Measurements from ENCODE around the gene PTPRN2. TPM values are rescaled to one million over a fixed set of nuclear protein-coding genes. Genes with fewer than 3 reads are reported as not detected.

PTPRN2 gene
- total RNA-seq, 4 donors from 2014 or later: 2.0 to 9.5 (median 2.6) TPM

DNA sequence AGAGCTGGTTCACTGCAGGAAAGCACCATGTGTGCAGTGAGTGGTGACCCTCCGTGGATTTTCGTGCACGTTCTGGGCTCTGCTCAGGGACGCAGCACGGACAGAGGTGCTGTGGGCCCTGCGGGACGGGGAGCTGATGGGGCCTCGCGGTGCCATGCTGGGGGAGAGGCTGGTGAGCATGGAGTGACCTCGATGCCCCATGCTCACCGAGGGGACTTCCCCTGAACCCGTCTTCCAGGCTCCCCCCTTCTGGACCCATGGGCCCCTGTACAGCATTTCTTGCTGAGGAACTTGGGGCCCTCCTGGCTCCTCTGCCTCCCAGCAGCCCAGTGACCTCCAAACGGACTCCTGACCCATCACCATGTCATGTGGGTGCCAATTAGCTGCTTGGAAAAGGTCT is 997.1 kb downstream of the PTPRN2 start:
- ATAC-seq (ENCODE audit: low FRiP score) (no peak), DNase-seq (ENCODE audit: low spot score) (no peak)
- TF ChIP-seq, protein P1, sequence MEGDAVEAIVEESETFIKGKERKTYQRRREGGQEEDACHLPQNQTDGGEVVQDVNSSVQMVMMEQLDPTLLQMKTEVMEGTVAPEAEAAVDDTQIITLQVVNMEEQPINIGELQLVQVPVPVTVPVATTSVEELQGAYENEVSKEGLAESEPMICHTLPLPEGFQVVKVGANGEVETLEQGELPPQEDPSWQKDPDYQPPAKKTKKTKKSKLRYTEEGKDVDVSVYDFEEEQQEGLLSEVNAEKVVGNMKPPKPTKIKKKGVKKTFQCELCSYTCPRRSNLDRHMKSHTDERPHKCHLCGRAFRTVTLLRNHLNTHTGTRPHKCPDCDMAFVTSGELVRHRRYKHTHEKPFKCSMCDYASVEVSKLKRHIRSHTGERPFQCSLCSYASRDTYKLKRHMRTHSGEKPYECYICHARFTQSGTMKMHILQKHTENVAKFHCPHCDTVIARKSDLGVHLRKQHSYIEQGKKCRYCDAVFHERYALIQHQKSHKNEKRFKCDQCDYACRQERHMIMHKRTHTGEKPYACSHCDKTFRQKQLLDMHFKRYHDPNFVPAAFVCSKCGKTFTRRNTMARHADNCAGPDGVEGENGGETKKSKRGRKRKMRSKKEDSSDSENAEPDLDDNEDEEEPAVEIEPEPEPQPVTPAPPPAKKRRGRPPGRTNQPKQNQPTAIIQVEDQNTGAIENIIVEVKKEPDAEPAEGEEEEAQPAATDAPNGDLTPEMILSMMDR (IDR thresholded peaks at IDR 0.05): no peak

DNA sequence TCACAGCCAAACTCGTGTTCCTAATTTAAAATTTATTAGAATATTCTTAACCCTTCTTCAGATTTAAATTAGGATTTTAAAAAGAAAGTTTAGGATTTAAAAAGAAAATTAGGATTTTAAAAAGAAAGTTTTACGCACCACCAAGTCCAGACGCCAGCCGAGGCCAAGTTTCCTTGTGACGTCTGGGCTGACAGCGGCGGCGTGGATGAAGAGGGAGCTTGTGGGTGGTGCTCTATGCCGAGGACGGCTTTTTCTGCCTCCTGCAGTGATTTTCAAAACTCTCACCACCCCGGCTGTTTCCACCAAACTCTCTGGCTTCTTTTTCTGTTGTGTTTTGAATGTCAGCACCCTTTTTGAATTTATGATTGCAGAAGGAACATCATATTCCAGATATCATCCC is 997.9 kb downstream of the PTPRN2 start:
- DNase-seq (ENCODE audit: low spot score) (no peak), ATAC-seq (ENCODE audit: low FRiP score) (no peak)
- TF ChIP-seq, protein P1 (IDR thresholded peaks at IDR 0.05): no peak

- TF ChIP-seq, protein P1 (IDR thresholded peaks at IDR 0.05): no peak
- DNase-seq (ENCODE audit: low spot score) (no peak), ATAC-seq (ENCODE audit: low FRiP score) (no peak)
Observed at GRCh38 chr7:157587805-157588560, 999.6 kb downstream of the PTPRN2 start.

- no peak for ATAC-seq (ENCODE audit: low FRiP score)
- no peak for DNase-seq (ENCODE audit: low spot score)
- TF ChIP-seq, protein P1 (IDR thresholded peaks at IDR 0.05): no peak
Observed at GRCh38 chr7:157587051-157587804, 1000.4 kb downstream of the PTPRN2 start.

GRCh38 chr7:157586426-157586955 is 1001.1 kb downstream of the PTPRN2 start:
- ATAC-seq (ENCODE audit: low FRiP score): no peak
- DNase-seq (ENCODE audit: low spot score): no peak
- TF ChIP-seq, protein P1 (IDR thresholded peaks at IDR 0.05): no peak

GRCh38 chr7:157585113-157585861 is 1002.3 kb downstream of the PTPRN2 start:
- ATAC-seq (ENCODE audit: low FRiP score) (no peak), DNase-seq (ENCODE audit: low spot score) (no peak)
- TF ChIP-seq, protein P1 (IDR thresholded peaks at IDR 0.05): no peak

Measured in omental fat pad (tissue), 4 donors.